Measurements from ENCODE around the gene OR9K2. TPM values are rescaled to one million over a fixed set of nuclear protein-coding genes. Genes with fewer than 3 reads are reported as not detected.
A peak's percentile ranks its signal among the peaks of the same experiment; 100 is the strongest.
"Not testable (repeated sequence)": the region's sequence is repeated elsewhere in the genome, so short reads cannot be mapped to it uniquely, and the experiment has no call there.

Gene OR9K2, protein sequence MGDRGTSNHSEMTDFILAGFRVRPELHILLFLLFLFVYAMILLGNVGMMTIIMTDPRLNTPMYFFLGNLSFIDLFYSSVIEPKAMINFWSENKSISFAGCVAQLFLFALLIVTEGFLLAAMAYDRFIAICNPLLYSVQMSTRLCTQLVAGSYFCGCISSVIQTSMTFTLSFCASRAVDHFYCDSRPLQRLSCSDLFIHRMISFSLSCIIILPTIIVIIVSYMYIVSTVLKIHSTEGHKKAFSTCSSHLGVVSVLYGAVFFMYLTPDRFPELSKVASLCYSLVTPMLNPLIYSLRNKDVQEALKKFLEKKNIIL
- not detected for polyA plus RNA-seq (ENCODE audit: insufficient read length in 3 of 3)

- DNase-seq (ENCODE audit: low read depth in 3 of 3, low spot score in 2 of 3): no peak
Measured at GRCh38 chr12:55126106-55126505, at the start of gene OR9K2. OR9K2 (plus strand) TSS chr12:55126406; CDS start chr12:55129835, 3,429 bp downstream.

DNA sequence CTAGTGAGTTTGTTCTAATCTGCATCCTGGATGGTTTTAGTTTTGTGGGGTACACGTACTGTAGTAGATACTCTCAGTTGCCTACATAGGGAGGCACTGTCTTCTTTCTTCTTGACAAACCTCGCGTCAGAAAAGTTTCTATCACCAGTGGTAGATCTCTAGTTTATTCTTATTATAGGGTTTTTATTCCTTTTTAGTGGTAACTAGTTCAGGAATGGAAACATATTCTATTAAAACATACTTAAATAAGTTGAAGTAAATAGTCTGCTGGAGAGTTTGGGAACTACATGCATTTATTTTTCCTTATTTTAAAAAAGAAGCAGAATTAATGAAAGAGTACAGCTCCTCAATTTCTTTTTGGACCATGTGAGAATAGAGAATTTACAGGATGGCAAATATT, 33.6 kb upstream of the OR9K2 start:
- DNase-seq (ENCODE audit: low read depth in 3 of 3, low spot score in 2 of 3): no peak

- DNase-seq (ENCODE audit: low read depth in 3 of 3, low spot score in 2 of 3): no peak
Measured at GRCh38 chr12:55112378-55112875, 13.8 kb upstream of the OR9K2 start.

- DNase-seq (ENCODE audit: low read depth in 3 of 3, low spot score in 2 of 3): no peak
Measured at GRCh38 chr12:55116152-55116551, 10.1 kb upstream of the OR9K2 start.

DNA sequence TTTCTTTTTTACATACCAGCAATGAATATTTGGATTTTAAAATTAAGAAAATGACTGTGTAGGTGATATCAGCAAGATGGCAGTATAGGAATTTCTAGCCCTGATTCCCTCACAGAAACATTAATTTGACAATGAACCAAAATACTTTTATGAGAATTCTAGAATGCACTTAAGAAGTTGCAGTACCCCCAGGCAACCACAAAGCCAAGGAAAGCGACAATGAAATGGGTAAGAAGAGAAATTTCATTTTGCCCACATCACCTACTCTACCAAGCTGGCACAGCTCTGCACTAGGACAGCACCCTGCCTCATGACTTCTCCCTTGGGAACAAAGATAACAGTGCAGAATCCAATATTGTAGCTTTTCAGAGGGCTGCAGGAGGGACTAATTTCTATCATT, 6.6 kb downstream of the OR9K2 start:
- no peak for DNase-seq (ENCODE audit: low read depth in 3 of 3, low spot score in 2 of 3)

DNA sequence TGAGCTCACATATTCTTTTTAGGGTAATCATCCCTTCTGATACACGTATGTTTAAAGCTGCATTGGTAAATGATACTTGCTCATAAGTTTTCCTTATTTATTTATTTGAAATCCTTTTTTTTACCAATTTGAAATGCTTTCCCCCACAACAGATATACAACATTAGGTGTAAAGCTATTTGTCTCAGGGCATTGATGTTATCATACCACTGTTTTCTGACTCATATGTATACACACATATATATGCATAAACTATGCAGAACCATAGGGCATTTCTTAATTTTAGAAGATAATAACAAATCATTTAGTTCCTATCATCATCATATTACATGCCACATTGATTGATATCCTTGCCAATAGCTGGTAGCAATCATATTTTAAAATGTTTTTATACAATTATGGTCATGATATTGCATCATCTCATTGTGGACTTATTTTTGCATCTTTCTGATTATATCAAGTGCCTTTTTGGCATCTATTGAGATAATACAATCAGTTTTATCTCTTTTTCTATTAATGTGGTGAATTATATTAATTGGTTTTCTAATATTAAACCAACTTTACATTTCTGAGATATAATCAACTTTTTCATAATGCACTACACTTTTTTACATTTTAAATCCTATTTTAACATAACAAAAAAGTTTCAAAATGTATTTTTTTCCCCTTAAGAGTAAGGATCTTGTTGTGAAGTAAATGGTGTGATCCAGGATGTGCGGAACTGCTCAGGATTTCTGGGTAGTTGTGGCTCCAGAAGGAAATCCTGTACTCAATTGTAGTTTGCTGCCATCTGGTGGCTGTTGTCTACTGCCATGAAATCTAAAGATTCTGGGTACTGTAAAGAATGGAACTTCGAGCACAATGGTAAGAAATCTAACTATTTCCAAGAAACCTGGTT, 16.7 kb downstream of the OR9K2 start:
- peak; percentile 18 to 32 (median 29) for DNase-seq (ENCODE audit: low read depth in 3 of 3, low spot score in 2 of 3)

DNA sequence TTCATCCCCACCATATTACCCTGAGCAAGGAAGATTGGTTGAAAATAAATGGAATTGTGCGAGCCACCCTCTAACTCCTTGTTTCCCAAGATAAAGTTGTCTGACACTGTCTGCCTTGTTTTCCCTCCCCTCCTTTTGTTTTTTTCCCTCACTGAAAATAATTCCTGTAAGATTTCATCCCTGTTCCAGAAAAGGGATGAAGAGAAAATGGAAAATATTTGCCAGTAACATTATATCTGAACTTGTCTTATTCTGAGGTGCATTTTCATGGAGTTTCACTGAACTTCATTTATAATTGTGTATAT, 17.3 kb downstream of the OR9K2 start:
- no peak for DNase-seq (ENCODE audit: low read depth in 3 of 3, low spot score in 2 of 3)

DNA sequence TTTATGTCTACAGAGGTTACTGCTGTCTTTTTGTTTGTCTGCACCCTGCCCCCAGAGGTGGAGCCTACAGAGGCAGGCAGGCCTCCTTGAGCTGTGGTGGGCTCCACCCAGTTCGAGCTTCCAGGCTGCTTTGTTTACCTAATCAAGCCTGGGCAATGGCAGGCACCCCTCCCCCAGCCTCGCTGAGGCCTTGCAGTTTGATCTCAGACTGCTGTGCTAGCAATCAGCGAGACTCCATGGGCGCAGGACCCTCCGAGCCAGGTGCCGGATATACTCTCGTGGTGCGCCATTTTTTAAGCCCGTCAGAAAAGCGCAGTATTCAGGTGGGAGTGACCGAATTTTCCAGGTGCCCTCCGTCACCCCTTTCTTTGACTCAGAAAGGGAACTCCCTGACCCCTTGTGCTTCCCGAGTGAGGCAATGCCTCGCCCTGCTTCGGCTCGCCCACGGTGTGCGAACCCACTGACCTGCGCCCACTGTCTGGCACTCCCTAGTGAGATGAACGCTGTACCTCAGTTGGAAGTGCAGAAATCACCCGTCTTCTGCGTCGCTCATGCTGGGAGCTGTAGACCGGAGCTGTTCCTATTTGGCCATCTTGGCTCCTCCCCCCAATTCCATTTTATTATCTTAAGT, 40.9 kb downstream of the OR9K2 start:
- not testable (repeated sequence) for DNase-seq (ENCODE audit: low read depth in 3 of 3, low spot score in 2 of 3)

DNA sequence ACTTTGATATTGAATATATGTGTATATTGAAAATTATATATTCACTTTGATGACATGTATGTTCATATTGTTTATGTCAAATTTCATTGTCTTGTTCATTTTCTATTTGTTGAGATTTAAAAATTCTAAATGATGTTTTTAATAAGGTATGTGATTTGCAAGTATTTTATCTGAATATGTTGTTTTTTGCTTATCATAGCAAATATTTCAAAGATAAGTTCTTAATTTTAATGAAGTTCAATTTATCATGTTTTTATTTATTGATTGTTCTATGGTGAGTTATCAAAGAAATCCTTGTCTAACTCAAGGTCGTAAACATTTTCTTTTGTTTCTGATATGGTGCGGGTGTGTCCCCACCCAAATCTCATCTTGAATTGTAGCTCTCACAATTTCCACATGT, 45.2 kb downstream of the OR9K2 start:
- no peak for DNase-seq (ENCODE audit: low read depth in 3 of 3, low spot score in 2 of 3)

- not testable (repeated sequence) for DNase-seq (ENCODE audit: low read depth in 3 of 3, low spot score in 2 of 3)
Measured at GRCh38 chr12:55171846-55172245, 45.6 kb downstream of the OR9K2 start.

- no peak for DNase-seq (ENCODE audit: low read depth in 3 of 3, low spot score in 2 of 3)
Measured at GRCh38 chr12:55172686-55173085, 46.5 kb downstream of the OR9K2 start.

GRCh38 chr12:55173456-55173855, 47.2 kb downstream of the OR9K2 start:
- DNase-seq (ENCODE audit: low read depth in 3 of 3, low spot score in 2 of 3): no peak

Other genes with a start within 250 kb of the OR9K2 start
- gene TESPA1, start 141.6 kb upstream of the OR9K2 start, polyA plus RNA-seq (ENCODE audit: insufficient read length in 3 of 3): 1 to 10 TPM in 1 of 3 donors, under 1 TPM in 2; 0.29 to 1.0 (median 0.29) TPM
- gene NEUROD4, start 106.4 kb upstream of the OR9K2 start, polyA plus RNA-seq (ENCODE audit: insufficient read length in 3 of 3): not detected
- gene OR10A7, start 94.6 kb downstream of the OR9K2 start, polyA plus RNA-seq (ENCODE audit: insufficient read length in 3 of 3): not detected
- not detected for gene OR6C74, start 118.2 kb downstream of the OR9K2 start, polyA plus RNA-seq (ENCODE audit: insufficient read length in 3 of 3)
- gene OR6C6, start 170.2 kb downstream of the OR9K2 start, polyA plus RNA-seq (ENCODE audit: insufficient read length in 3 of 3): not detected
- not detected for gene OR6C1, start 187.9 kb downstream of the OR9K2 start, polyA plus RNA-seq (ENCODE audit: insufficient read length in 3 of 3)
- gene OR6C3, start 204.3 kb downstream of the OR9K2 start, polyA plus RNA-seq (ENCODE audit: insufficient read length in 3 of 3): not detected
- not detected for gene OR6C75, start 236.6 kb downstream of the OR9K2 start, polyA plus RNA-seq (ENCODE audit: insufficient read length in 3 of 3)

All from right renal cortex interstitium (tissue), 3 donors.